Measurements from ENCODE around the gene PLA2G4B. TPM values are rescaled to one million over a fixed set of nuclear protein-coding genes. Genes with fewer than 3 reads are reported as not detected.

Gene PLA2G4B
- total RNA-seq, 1 experiment from 2014 or later, result 7.8 TPM

DNA sequence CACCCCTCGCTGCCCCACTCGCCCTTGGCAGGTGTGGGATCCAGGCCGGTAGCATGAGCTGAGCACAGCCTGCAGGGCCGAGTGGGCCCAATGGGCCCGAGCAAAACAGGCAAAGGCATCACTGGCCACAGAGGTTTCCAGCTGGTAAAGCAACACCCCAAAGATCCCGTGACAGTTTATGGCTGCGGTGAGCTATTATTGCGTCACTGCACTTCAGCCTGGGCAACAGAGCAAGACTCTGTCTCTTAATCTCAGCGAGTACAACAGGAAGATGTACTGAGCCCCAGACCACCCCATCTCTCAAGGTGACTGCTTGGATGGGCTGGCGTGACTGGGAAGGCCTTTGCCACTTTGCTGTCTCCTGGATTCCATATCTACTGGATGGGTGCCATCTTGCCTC is 6.4 kb upstream of the PLA2G4B start:
- H3F3A ChIP-seq (ENCODE audit: insufficient read depth, low read depth), result peaks cover 12% of the 10 kb centered on the region; the same call in 1 of the 2 replicates
- H3K27ac ChIP-seq, result no peak overlapping the region
- no peak overlapping the region for H2AFZ ChIP-seq
- BruUV-seq (replicated peaks), result no TSS peak
- H3K27me3 ChIP-seq (ENCODE audit: insufficient read depth, low read depth), result no peaks in the 10 kb centered on the region
- H3K4me2 ChIP-seq, result peak overlapping the region; percentile 24; the same call in 1 of the 2 replicates
- intact Hi-C loops (cut with micrococcal nuclease; ENCODE audit: unreplicated experiment), result no loop called here
- H3K79me2 ChIP-seq (ENCODE audit: low read depth), result no peaks in the 10 kb centered on the region
- no peaks in the 10 kb centered on the region for H4K20me1 ChIP-seq (ENCODE audit: insufficient read depth)
- POLR2A ChIA-PET (ENCODE audit: unreplicated experiment), result no interaction called here
- TF ChIP-seq EZH2 (IDR thresholded peaks at IDR 0.05; ENCODE audit: low read depth), result no peak
- TF ChIP-seq, protein P1, sequence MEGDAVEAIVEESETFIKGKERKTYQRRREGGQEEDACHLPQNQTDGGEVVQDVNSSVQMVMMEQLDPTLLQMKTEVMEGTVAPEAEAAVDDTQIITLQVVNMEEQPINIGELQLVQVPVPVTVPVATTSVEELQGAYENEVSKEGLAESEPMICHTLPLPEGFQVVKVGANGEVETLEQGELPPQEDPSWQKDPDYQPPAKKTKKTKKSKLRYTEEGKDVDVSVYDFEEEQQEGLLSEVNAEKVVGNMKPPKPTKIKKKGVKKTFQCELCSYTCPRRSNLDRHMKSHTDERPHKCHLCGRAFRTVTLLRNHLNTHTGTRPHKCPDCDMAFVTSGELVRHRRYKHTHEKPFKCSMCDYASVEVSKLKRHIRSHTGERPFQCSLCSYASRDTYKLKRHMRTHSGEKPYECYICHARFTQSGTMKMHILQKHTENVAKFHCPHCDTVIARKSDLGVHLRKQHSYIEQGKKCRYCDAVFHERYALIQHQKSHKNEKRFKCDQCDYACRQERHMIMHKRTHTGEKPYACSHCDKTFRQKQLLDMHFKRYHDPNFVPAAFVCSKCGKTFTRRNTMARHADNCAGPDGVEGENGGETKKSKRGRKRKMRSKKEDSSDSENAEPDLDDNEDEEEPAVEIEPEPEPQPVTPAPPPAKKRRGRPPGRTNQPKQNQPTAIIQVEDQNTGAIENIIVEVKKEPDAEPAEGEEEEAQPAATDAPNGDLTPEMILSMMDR (conservative IDR thresholded peaks at IDR 0.05), result no peak
- H3K4me1 ChIP-seq (replicated peaks; ENCODE audit: insufficient read depth), result peaks cover 26% of the 10 kb centered on the region
- H3K9me2 ChIP-seq (ENCODE audit: insufficient read depth), result no peaks in the 10 kb centered on the region
- no peak for DNase-seq
- H3K4me3 ChIP-seq, result no peak overlapping the region
- no peaks in the 10 kb centered on the region for H3K36me3 ChIP-seq (ENCODE audit: low read depth)
- H3K9me3 ChIP-seq (ENCODE audit: insufficient read depth, low read depth), result no peaks in the 10 kb centered on the region
- CTCF ChIA-PET, result no interaction called here

DNA sequence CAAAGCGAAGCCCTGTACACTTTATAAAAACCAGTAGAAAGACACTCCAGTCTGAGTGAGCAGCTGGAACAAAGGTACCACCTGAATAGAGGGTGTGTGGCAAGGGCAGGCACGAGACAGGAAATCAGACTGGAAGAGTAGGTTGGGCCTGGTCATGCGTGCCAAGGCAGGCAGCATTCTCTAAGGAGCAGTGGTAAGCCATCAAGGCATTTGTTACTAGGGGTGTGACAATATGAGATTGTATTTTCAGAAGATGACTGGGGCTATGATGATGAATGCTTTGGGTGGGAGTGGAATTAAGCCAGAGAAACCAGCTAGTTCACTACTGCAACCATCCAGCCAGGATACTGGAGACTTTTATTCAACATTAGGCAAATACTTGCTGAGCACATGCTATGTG is 5.8 kb upstream of the PLA2G4B start:
- no peak overlapping the region for H3K27ac ChIP-seq
- ChIA-PET POLR2A (ENCODE audit: unreplicated experiment) (interaction anchor here (0.5 to 0.6 kb wide), 2 partner anchors 133 to 577 kb away, joined by 3 read pairs; no protein-coding TSS in a partner anchor), CTCF (interaction anchor here (0.6 kb wide), 1 partner anchor 62 kb away, joined by 3 read pairs; no protein-coding TSS in a partner anchor)
- peaks cover 12% of the 10 kb centered on the region; the same call in 1 of the 2 replicates for H3F3A ChIP-seq (ENCODE audit: insufficient read depth, low read depth)
- H2AFZ ChIP-seq, result no peak overlapping the region
- H3K9me2 ChIP-seq (ENCODE audit: insufficient read depth), result no peaks in the 10 kb centered on the region
- no peaks in the 10 kb centered on the region for H4K20me1 ChIP-seq (ENCODE audit: insufficient read depth)
- no peak for TF ChIP-seq EZH2 (IDR thresholded peaks at IDR 0.05; ENCODE audit: low read depth)
- TF ChIP-seq, protein P1 (conservative IDR thresholded peaks at IDR 0.05), result no peak
- H3K9me3 ChIP-seq (ENCODE audit: insufficient read depth, low read depth), result no peaks in the 10 kb centered on the region
- peak; percentile 86 to 87 for DNase-seq
- no peaks in the 10 kb centered on the region for H3K27me3 ChIP-seq (ENCODE audit: insufficient read depth, low read depth)
- H3K4me1 ChIP-seq (replicated peaks; ENCODE audit: insufficient read depth), result peaks cover 28% of the 10 kb centered on the region
- H3K79me2 ChIP-seq (ENCODE audit: low read depth), result no peaks in the 10 kb centered on the region
- intact Hi-C loops (cut with micrococcal nuclease; ENCODE audit: unreplicated experiment), result no loop called here
- BruUV-seq (replicated peaks), result no TSS peak
- H3K36me3 ChIP-seq (ENCODE audit: low read depth), result no peaks in the 10 kb centered on the region
- no peak overlapping the region for H3K4me3 ChIP-seq
- peak overlapping the region; percentile 24 for H3K4me2 ChIP-seq

DNA sequence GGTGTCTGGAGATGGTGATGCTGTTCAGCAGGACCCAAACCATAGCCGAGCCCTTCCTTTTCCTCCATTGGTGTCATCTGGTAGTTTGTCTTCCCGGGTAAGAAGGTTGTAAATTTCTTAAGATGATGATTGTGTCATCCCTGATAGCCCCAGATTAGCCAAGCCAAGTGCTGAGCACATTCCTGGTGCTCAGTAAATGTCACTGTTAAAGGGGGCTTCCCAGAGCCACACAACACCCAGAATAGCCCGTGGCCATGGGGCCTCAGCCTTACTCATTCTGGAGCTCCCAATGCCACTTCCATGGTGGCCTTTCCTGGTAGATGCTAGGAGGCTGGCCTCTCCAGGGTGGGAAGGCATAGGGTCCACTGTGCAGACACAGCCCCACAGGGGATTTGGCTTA is 4.6 kb upstream of the PLA2G4B start:
- no peaks in the 10 kb centered on the region for H3K9me3 ChIP-seq (ENCODE audit: insufficient read depth, low read depth)
- no peak overlapping the region for H2AFZ ChIP-seq
- peaks cover 16% of the 10 kb centered on the region; the same call in 1 of the 2 replicates for H3F3A ChIP-seq (ENCODE audit: insufficient read depth, low read depth)
- intact Hi-C loops (cut with micrococcal nuclease; ENCODE audit: unreplicated experiment), result no loop called here
- H3K4me1 ChIP-seq (replicated peaks; ENCODE audit: insufficient read depth), result peaks cover 31% of the 10 kb centered on the region
- no peaks in the 10 kb centered on the region for H3K79me2 ChIP-seq (ENCODE audit: low read depth)
- ChIA-PET POLR2A (ENCODE audit: unreplicated experiment) (no interaction called here), CTCF (no interaction called here)
- H3K27me3 ChIP-seq (ENCODE audit: insufficient read depth, low read depth), result no peaks in the 10 kb centered on the region
- no peak overlapping the region for H3K27ac ChIP-seq
- no peak for DNase-seq
- H3K36me3 ChIP-seq (ENCODE audit: low read depth), result no peaks in the 10 kb centered on the region
- H3K9me2 ChIP-seq (ENCODE audit: insufficient read depth), result no peaks in the 10 kb centered on the region
- BruUV-seq (replicated peaks), result no TSS peak
- no peak overlapping the region for H3K4me2 ChIP-seq
- TF ChIP-seq, protein P1 (conservative IDR thresholded peaks at IDR 0.05), result no peak
- TF ChIP-seq EZH2 (IDR thresholded peaks at IDR 0.05; ENCODE audit: low read depth), result no peak
- no peaks in the 10 kb centered on the region; the same call in 1 of the 2 replicates for H4K20me1 ChIP-seq (ENCODE audit: insufficient read depth)
- no peak overlapping the region for H3K4me3 ChIP-seq

All from PC-9 (cell line).